Parathyroid adenoma (tissue), 2 donors: ENCODE data around the gene GPRC5A.

ENCODE experiments used
- H2AFZ ChIP-seq: fragments of 300-600 bp; sonication (generic); one replicate; pipeline ENCODE4 v1.7.0; 2017; ENCODE audit warnings: antibody characterized with exemption, mild to moderate bottlenecking
- H3K27ac ChIP-seq: fragments of 300-600 bp; sonication (generic); one replicate; pipeline ENCODE4 v1.7.0; 2017
- H3K27me3 ChIP-seq: fragments of 300-600 bp; sonication (generic); one replicate; pipeline ENCODE4 v1.7.0; 2017; ENCODE audit warnings: low read length; ENCODE audit not compliant: control insufficient read depth, insufficient read depth
- H3K36me3 ChIP-seq: fragments of 300-600 bp; sonication (generic); one replicate; pipeline ENCODE4 v1.7.0; 2017; ENCODE audit warnings: low read length; ENCODE audit not compliant: control insufficient read depth, insufficient read depth
- H3K4me1 ChIP-seq: fragments of 300-600 bp; sonication (generic); one replicate; pipeline ENCODE4 v1.7.0; 2017; ENCODE audit warnings: control low read depth
- H3K4me2 ChIP-seq: fragments of 300-600 bp; sonication (generic); one replicate; pipeline ENCODE4 v1.7.0; 2017; ENCODE audit warnings: low read length
- H3K4me3 ChIP-seq: fragments of 300-600 bp; sonication (generic); one replicate; pipeline ENCODE4 v1.7.0; 2017; ENCODE audit warnings: low read depth, low read length
- H3K79me2 ChIP-seq: fragments of 300-600 bp; sonication (generic); one replicate; pipeline ENCODE4 v1.7.0; 2017; ENCODE audit warnings: control low read depth
- H3K9ac ChIP-seq: fragments of 300-600 bp; sonication (generic); one replicate; pipeline ENCODE4 v1.7.0; 2017; ENCODE audit warnings: mild to moderate bottlenecking
- H3K9me3 ChIP-seq: fragments of 300-600 bp; sonication (generic); one replicate; pipeline ENCODE4 v1.7.0; 2017; ENCODE audit warnings: low read length; ENCODE audit not compliant: control insufficient read depth
- TF ChIP-seq, protein P1 (sequence below): fragments of 300-600 bp; sonication (generic); IDR thresholded peaks from one replicate; pipeline ENCODE4 v1.7.0; 2017; ENCODE audit warnings: antibody characterized with exemption, mild to moderate bottlenecking
- donor health status: primary hyperparathyroidism.

The GPRC5A gene

GRCh38 chr12:12954356-12954755 lies 63.0 kb downstream of the GPRC5A start:
- H3K4me3 ChIP-seq = no peak overlapping the region
- no peak overlapping the region for H3K9ac ChIP-seq
- H2AFZ ChIP-seq = no peak overlapping the region
- no peaks in the 10 kb centered on the region for H3K4me1 ChIP-seq
- H3K4me2 ChIP-seq = no peak overlapping the region
- no peaks in the 10 kb centered on the region for H3K27me3 ChIP-seq
- H3K9me3 ChIP-seq = no peaks in the 10 kb centered on the region
- H3K79me2 ChIP-seq = no peaks in the 10 kb centered on the region
- no peaks in the 10 kb centered on the region for H3K36me3 ChIP-seq
- H3K27ac ChIP-seq = no peak overlapping the region
- TF ChIP-seq, protein P1, sequence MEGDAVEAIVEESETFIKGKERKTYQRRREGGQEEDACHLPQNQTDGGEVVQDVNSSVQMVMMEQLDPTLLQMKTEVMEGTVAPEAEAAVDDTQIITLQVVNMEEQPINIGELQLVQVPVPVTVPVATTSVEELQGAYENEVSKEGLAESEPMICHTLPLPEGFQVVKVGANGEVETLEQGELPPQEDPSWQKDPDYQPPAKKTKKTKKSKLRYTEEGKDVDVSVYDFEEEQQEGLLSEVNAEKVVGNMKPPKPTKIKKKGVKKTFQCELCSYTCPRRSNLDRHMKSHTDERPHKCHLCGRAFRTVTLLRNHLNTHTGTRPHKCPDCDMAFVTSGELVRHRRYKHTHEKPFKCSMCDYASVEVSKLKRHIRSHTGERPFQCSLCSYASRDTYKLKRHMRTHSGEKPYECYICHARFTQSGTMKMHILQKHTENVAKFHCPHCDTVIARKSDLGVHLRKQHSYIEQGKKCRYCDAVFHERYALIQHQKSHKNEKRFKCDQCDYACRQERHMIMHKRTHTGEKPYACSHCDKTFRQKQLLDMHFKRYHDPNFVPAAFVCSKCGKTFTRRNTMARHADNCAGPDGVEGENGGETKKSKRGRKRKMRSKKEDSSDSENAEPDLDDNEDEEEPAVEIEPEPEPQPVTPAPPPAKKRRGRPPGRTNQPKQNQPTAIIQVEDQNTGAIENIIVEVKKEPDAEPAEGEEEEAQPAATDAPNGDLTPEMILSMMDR = no peak

DNA sequence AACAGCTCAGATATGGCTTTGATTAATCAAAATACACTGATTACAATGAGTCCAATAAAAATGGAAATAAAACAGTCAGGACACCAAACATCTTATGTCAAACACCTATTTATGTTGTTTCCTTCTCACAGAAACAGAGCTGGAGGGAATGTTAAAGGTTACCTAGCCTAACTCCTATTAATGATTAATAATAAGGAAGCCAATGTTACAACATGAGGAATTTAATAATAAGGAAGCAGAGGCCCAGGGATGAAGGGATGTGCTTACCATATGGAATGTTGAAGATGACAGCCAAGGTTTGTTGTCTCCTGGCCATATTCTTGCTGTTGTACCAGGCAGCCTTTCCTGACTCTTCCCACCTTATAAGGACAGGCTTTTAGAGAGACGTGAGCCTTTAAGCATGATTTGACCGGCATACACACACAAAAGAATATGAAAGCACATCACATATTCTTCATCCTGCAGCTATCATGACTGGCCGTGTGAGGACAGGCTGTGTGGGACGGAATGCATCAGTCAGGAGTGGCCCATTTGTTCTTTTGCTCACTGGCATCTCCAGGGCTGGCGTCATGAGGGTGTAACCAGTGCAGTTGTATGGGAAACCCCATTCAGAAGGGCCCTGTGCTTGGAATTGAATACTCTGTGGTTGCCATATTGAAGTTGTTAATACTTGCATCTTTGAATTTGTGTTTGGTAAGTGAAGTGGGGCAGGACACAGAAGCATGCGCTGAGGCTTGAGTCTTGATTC lies 63.7 kb downstream of the GPRC5A start:
- no peaks in the 10 kb centered on the region for H3K9me3 ChIP-seq
- H3K27me3 ChIP-seq = no peaks in the 10 kb centered on the region
- no peak overlapping the region for H3K27ac ChIP-seq
- H3K4me1 ChIP-seq = no peaks in the 10 kb centered on the region
- no peak overlapping the region for H2AFZ ChIP-seq
- H3K9ac ChIP-seq = no peak overlapping the region
- no peaks in the 10 kb centered on the region for H3K36me3 ChIP-seq
- no peaks in the 10 kb centered on the region for H3K79me2 ChIP-seq
- H3K4me3 ChIP-seq = no peak overlapping the region
- TF ChIP-seq, protein P1 = no peak
- H3K4me2 ChIP-seq = no peak overlapping the region

DNA sequence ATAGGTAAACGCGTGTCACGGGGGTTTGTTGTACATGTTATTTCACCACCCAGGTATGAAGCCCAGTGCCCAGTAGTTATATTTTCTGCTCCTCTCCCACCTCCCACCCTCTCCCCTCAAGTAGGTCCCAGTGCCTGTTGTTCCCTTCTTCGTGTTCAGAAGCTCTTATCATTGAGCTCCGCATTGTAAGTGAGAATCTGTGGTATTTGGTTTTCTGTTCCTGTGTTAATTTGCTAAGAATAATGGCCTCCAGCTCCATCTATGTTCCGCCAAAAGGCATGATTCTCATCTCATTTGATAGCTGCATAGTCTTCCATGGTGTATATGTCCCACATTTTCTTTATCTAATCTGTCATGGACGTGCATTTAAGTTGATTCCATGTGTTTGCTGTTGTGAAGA lies 67.5 kb downstream of the GPRC5A start:
- no peaks in the 10 kb centered on the region for H3K9me3 ChIP-seq
- no peak overlapping the region for H3K9ac ChIP-seq
- no peaks in the 10 kb centered on the region for H3K27me3 ChIP-seq
- H3K4me2 ChIP-seq = no peak overlapping the region
- no peak overlapping the region for H3K27ac ChIP-seq
- H3K4me3 ChIP-seq = no peak overlapping the region
- H3K36me3 ChIP-seq = no peaks in the 10 kb centered on the region
- TF ChIP-seq, protein P1 = no peak
- H3K4me1 ChIP-seq = no peaks in the 10 kb centered on the region
- no peak overlapping the region for H2AFZ ChIP-seq
- peaks cover 2% of the 10 kb centered on the region for H3K79me2 ChIP-seq

- Histone ChIP-seq H3K9me3 (no peaks in the 10 kb centered on the region), H3K79me2 (peaks cover 3% of the 10 kb centered on the region), H3K27ac (no peak overlapping the region), H2AFZ (no peak overlapping the region), H3K27me3 (no peaks in the 10 kb centered on the region), H3K4me3 (no peak overlapping the region), H3K9ac (no peak overlapping the region), H3K4me1 (no peaks in the 10 kb centered on the region), H3K36me3 (no peaks in the 10 kb centered on the region), H3K4me2 (no peak overlapping the region)
- TF ChIP-seq, protein P1 = no peak
Observed at GRCh38 chr12:12960639-12961209, 69.4 kb downstream of the GPRC5A start.

DNA sequence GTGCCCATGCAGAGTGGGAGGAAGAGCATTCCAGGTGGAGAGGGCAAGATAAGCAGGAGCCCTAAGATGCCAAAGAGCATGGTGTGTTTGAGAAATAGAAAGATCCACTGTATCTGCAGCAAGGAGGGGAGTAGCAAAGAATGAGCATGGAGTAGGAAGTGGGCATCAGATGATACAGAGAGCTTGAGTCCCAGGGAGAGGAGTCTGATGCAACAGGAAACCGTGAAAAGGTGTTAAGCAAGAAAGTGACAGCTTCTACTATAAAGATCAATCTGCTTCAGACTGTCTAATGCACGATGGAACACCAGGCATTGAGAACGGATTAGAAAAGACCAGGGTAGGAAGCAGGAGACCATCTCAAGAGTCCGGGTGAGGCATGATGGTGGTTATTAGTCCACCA lies 72.9 kb downstream of the GPRC5A start:
- H3K27me3 ChIP-seq = no peaks in the 10 kb centered on the region
- no peaks in the 10 kb centered on the region for H3K36me3 ChIP-seq
- H3K79me2 ChIP-seq = peaks cover 3% of the 10 kb centered on the region

More for the DNA sequence above, 72.9 kb downstream of the GPRC5A start:
- Histone ChIP-seq H3K4me2 (no peak overlapping the region), H3K9me3 (no peaks in the 10 kb centered on the region), H3K9ac (no peak overlapping the region), H3K27ac (no peak overlapping the region), H3K4me3 (no peak overlapping the region), H3K4me1 (no peaks in the 10 kb centered on the region), H2AFZ (no peak overlapping the region)
- TF ChIP-seq, protein P1 = no peak
